DOHH2 (cell line): ENCODE data around the gene SCYL1.

ENCODE experiments used
- EZH2phosphoT487 ChIP-seq: fragments of 200-600 bp; sonication (generic); IDR thresholded peaks from 2 replicates; pipeline ENCODE4 v1.6.1; 2017; ENCODE audit warnings: borderline replicate concordance, mild to moderate bottlenecking, antibody characterized with exemption, low read length, moderate library complexity, mixed read lengths
- TF ChIP-seq, protein P1 (sequence below): fragments of 200-600 bp; sonication (generic); IDR thresholded peaks from one replicate; pipeline ENCODE4 v1.5.1; 2014; ENCODE audit warnings: antibody characterized with exemption, mild to moderate bottlenecking, low read depth, low read length; ENCODE audit not compliant: poor library complexity, severe bottlenecking

DNA sequence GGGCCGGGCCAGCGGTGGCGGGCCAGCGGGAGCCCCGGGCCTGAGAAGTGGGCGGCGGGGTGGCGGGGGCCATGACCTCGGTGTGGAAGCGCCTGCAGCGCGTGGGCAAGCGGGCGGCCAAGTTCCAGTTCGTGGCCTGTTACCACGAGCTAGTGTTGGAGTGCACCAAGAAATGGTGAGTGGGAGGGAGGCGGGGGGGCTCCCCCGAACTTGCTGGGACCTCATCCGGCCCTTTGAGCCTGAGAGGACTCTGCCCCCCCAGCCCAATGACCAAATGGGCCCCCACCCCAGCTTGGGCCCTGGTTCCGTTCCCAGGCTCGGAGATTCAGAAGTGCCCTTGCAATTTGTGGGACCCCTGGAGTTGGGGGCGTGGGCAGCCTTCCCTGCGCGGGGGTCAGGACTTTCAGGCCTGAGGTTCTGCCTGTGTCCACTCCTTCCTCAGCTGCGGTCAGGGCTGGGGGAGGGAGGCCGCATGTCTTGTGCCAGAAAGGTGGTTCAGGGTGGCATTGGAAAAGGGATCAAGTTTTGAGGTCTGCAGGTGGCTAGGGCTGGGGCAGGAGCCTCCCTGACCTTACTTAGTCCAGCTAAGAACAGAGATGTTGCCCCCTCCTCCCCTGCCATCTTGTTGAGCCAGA is 51.5 kb downstream of the SCYL1 start:
- TF ChIP-seq, protein P1, sequence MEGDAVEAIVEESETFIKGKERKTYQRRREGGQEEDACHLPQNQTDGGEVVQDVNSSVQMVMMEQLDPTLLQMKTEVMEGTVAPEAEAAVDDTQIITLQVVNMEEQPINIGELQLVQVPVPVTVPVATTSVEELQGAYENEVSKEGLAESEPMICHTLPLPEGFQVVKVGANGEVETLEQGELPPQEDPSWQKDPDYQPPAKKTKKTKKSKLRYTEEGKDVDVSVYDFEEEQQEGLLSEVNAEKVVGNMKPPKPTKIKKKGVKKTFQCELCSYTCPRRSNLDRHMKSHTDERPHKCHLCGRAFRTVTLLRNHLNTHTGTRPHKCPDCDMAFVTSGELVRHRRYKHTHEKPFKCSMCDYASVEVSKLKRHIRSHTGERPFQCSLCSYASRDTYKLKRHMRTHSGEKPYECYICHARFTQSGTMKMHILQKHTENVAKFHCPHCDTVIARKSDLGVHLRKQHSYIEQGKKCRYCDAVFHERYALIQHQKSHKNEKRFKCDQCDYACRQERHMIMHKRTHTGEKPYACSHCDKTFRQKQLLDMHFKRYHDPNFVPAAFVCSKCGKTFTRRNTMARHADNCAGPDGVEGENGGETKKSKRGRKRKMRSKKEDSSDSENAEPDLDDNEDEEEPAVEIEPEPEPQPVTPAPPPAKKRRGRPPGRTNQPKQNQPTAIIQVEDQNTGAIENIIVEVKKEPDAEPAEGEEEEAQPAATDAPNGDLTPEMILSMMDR, result no peak
- no peak for TF ChIP-seq EZH2phosphoT487
